ENCODE measurements around the gene TMEM114.

Gene TMEM114
- long read RNA-seq, result 0 reads

DNA sequence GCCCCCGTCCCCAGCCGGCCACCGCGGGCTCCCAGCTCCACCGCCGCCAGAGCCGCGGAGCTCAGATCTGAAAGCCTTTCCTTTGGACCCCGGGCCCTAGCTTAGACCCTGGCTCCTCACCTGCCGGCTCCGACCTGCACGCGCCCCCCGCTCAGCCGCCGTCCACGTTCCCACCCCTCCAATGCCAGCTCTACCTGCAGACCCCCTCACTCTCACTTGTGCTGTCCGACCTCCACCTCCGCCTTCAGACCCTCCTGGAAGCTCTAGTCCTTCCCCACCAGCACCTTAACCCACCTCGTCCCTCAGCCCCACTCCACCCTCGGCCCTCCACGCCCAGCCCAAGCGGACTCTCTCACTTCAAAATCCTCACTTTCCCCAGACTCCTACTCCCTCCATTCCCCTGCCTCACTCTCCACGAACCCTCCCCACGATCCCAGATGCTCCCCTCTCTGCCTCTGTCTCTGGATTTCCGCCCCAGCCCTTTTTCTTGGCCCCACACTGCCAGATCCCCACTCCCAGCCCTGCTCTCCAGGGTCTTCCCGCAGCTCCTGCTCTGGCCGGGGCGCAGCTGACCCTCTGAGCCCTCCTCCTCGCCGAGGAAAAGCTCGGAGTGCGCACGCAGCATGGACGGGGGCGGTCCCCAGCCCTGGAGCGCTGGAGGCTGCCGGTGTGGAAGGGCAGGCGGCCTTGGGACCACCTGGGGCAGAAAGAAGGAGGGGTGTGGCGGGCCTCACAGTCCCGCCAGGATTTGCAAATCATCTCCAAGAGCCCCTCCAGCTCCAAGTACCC lies at the start of gene TMEM114:
TSS of gene TMEM114 (minus strand) at position 612 of the 789 bp plus-strand sequence. CDS start 673 bp downstream, outside the sequence.
- no peak within 1 kb of the TSS for H3K4me3 ChIP-seq (replicated peaks; ENCODE audit: insufficient read depth, low read length)

DNA sequence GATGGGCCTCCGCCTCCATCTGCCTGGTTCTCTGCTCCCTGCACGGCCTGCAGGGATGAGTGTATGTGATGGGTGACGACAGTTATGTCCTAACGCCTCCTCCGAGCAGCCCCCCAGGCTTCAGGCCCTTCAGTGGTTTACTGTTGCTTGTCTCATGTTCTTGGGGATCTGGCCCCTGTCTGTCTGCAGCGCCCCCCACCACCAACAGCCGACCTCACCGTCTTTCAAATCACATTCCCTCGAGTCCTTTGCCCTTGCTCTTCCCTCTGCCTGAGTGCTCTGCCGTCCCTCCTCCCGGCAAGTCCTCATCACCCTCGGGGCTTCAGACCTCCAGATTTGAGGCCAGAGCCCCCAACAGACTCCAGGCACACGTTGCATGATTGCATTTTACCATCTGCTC lies 49.4 kb upstream of the TMEM114 start:
- Histone ChIP-seq H3K27ac (replicated peaks) (no peak overlapping the region), H3K27me3 (ENCODE audit: insufficient read depth, poor library complexity, severe bottlenecking) (no peaks in the 10 kb centered on the region), H3K4me3 (replicated peaks; ENCODE audit: insufficient read depth, low read length) (no peak overlapping the region)
- no peak for TF ChIP-seq GABPA (IDR thresholded peaks at IDR 0.05; ENCODE audit: low read depth)
- TF ChIP-seq, protein P1, sequence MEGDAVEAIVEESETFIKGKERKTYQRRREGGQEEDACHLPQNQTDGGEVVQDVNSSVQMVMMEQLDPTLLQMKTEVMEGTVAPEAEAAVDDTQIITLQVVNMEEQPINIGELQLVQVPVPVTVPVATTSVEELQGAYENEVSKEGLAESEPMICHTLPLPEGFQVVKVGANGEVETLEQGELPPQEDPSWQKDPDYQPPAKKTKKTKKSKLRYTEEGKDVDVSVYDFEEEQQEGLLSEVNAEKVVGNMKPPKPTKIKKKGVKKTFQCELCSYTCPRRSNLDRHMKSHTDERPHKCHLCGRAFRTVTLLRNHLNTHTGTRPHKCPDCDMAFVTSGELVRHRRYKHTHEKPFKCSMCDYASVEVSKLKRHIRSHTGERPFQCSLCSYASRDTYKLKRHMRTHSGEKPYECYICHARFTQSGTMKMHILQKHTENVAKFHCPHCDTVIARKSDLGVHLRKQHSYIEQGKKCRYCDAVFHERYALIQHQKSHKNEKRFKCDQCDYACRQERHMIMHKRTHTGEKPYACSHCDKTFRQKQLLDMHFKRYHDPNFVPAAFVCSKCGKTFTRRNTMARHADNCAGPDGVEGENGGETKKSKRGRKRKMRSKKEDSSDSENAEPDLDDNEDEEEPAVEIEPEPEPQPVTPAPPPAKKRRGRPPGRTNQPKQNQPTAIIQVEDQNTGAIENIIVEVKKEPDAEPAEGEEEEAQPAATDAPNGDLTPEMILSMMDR (IDR thresholded peaks at IDR 0.05; ENCODE audit: insufficient read depth, low read length), result no peak
- TF ChIP-seq, protein P2, sequence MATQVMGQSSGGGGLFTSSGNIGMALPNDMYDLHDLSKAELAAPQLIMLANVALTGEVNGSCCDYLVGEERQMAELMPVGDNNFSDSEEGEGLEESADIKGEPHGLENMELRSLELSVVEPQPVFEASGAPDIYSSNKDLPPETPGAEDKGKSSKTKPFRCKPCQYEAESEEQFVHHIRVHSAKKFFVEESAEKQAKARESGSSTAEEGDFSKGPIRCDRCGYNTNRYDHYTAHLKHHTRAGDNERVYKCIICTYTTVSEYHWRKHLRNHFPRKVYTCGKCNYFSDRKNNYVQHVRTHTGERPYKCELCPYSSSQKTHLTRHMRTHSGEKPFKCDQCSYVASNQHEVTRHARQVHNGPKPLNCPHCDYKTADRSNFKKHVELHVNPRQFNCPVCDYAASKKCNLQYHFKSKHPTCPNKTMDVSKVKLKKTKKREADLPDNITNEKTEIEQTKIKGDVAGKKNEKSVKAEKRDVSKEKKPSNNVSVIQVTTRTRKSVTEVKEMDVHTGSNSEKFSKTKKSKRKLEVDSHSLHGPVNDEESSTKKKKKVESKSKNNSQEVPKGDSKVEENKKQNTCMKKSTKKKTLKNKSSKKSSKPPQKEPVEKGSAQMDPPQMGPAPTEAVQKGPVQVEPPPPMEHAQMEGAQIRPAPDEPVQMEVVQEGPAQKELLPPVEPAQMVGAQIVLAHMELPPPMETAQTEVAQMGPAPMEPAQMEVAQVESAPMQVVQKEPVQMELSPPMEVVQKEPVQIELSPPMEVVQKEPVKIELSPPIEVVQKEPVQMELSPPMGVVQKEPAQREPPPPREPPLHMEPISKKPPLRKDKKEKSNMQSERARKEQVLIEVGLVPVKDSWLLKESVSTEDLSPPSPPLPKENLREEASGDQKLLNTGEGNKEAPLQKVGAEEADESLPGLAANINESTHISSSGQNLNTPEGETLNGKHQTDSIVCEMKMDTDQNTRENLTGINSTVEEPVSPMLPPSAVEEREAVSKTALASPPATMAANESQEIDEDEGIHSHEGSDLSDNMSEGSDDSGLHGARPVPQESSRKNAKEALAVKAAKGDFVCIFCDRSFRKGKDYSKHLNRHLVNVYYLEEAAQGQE (IDR thresholded peaks at IDR 0.05; ENCODE audit: insufficient replicate concordance, low read depth), result no peak
- TF ChIP-seq POLR2AphosphoS5 (IDR thresholded peaks at IDR 0.05; ENCODE audit: low read depth), result no peak
- no peak for TF ChIP-seq SPI1 (IDR thresholded peaks at IDR 0.05; ENCODE audit: borderline replicate concordance, low read depth)
- DNase-seq (ENCODE audit: low read depth in 1 of 2, low spot score in 1 of 2), result no peak

More for the DNA sequence above, at the start of gene TMEM114:
- no peak for DNase-seq (ENCODE audit: low read depth in 1 of 2, low spot score in 1 of 2)
- H3K27ac ChIP-seq (replicated peaks), result no peak within 1 kb of the TSS
- TF ChIP-seq POLR2AphosphoS5 (IDR thresholded peaks at IDR 0.05; ENCODE audit: low read depth) (no peak), SPI1 (IDR thresholded peaks at IDR 0.05; ENCODE audit: borderline replicate concordance, low read depth) (no peak), GABPA (IDR thresholded peaks at IDR 0.05; ENCODE audit: low read depth) (no peak)
- TF ChIP-seq, protein P1 (IDR thresholded peaks at IDR 0.05; ENCODE audit: insufficient read depth, low read length), result no peak
- peaks cover 29% of the 10 kb centered on the region for H3K27me3 ChIP-seq (ENCODE audit: insufficient read depth, poor library complexity, severe bottlenecking)

DNA sequence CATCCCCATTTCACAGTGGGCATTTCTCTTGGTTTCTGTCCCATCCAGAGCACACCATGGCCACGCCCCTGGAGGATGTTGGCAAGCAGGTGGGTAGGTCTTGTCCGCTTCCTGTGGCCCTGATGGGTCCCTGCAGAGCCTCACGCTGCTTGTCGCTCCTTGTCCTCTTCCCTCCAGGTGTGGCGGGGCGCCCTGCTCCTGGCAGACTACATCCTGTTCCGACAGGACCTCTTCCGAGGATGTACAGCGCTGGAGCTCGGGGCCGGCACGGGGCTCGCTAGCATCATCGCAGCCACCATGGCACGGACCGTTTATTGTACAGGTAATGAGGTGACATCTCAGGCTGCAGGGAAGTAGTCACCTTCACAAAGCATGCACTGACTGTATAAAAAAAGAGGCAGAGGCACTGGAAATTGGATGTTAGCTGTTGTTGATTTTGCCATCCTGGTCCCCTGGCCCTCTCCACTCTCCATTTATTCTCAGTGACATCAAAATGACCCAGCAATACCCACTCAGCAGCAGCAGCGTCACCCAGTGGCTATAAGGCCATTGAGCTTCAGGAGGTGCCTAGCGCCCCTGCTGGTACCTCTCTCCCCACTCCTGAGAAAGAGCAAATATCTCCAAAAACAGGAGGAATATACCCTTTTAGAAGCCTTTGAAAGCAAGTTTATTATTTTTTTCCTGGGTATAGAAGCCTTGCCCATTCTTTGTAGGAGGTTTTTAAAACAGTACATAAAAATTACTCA lies 44.9 kb upstream of the TMEM114 start:
- Histone ChIP-seq H3K4me3 (replicated peaks; ENCODE audit: insufficient read depth, low read length) (no peak overlapping the region), H3K27me3 (ENCODE audit: insufficient read depth, poor library complexity, severe bottlenecking) (no peaks in the 10 kb centered on the region), H3K27ac (replicated peaks) (no peak overlapping the region)
- TF ChIP-seq SPI1 (IDR thresholded peaks at IDR 0.05; ENCODE audit: borderline replicate concordance, low read depth), result no peak
- TF ChIP-seq, protein P2 (IDR thresholded peaks at IDR 0.05; ENCODE audit: insufficient replicate concordance, low read depth), result no peak
- TF ChIP-seq POLR2AphosphoS5 (IDR thresholded peaks at IDR 0.05; ENCODE audit: low read depth), result no peak
- TF ChIP-seq, protein P1 (IDR thresholded peaks at IDR 0.05; ENCODE audit: insufficient read depth, low read length), result no peak
- DNase-seq (ENCODE audit: low read depth in 1 of 2, low spot score in 1 of 2), result no peak
